Keratinocyte (primary cell): ENCODE data around the gene OCIAD1. TPM values are rescaled to one million over a fixed set of nuclear protein-coding genes. Genes with fewer than 3 reads are reported as not detected.

Experiments used
- DNase-seq: peaks from one replicate; pipeline ENCODE4 v3.0.0-alpha.2; 2011; ENCODE audit warnings: low read depth, missing footprints, low spot score
- FAIRE-seq: peaks from 2 replicates; lab custom pipeline; 2011; peaks lifted over from hg19 to GRCh38; lab: Jason Lieb, UNC
- H2AFZ ChIP-seq: 2 replicates; pipeline ENCODE4 v1.6.0; 2012; ENCODE audit warnings: low read length, control low read depth, inconsistent platforms; ENCODE audit not compliant: control insufficient read depth
- H3K27ac ChIP-seq: 2 replicates; pipeline ENCODE4 v1.5.1; 2011; ENCODE audit warnings: low read length; ENCODE audit not compliant: control insufficient read depth, insufficient read depth
- H3K27me3 ChIP-seq: 3 replicates; pipeline ENCODE4 v1.6.0; 2011; ENCODE audit warnings: low read length; ENCODE audit not compliant: control insufficient read depth, insufficient read depth; ENCODE audit errors: extremely low read depth
- H3K36me3 ChIP-seq, 2 experiments: 2 replicates in 1 of 2; 3 replicates in 1 of 2; pipeline ENCODE4 v1.5.1; 2011; ENCODE audit warnings: low read length in 2 of 2, mild to moderate bottlenecking in 1 of 2; ENCODE audit not compliant: control insufficient read depth in 2 of 2, insufficient read depth in 2 of 2; ENCODE audit errors: extremely low read depth in 1 of 2
- H3K4me1 ChIP-seq: 3 replicates; pipeline ENCODE4 v1.5.1; 2011; ENCODE audit warnings: low read length; ENCODE audit not compliant: control insufficient read depth, insufficient read depth; ENCODE audit errors: extremely low read depth
- H3K4me2 ChIP-seq: 3 replicates; pipeline ENCODE4 v1.6.0; 2011; ENCODE audit warnings: low read depth, low read length; ENCODE audit not compliant: control insufficient read depth, insufficient read depth; ENCODE audit errors: extremely low read depth
- H3K4me3 ChIP-seq, 3 experiments: fragments of 200-600 bp in 1 of 3; sonication (generic) in 1 of 3; 2 replicates in 2 of 3; 3 replicates in 1 of 3; pipeline ENCODE4 v1.5.1; 2011 to 2016; ENCODE audit warnings: low read length in 3 of 3, mild to moderate bottlenecking in 3 of 3, control low read depth in 2 of 3, inconsistent platforms in 1 of 3, low read depth in 1 of 3, mixed read lengths in 1 of 3, mixed run types in 1 of 3, moderate library complexity in 1 of 3; ENCODE audit not compliant: control insufficient read depth in 2 of 3, insufficient read depth in 2 of 3; ENCODE audit errors: extremely low read depth in 1 of 3
- H3K79me2 ChIP-seq: 2 replicates; pipeline ENCODE4 v1.6.0; 2012; ENCODE audit warnings: low read length; ENCODE audit not compliant: control insufficient read depth, insufficient read depth
- H3K9ac ChIP-seq: 3 replicates; pipeline ENCODE4 v1.6.0; 2011; ENCODE audit warnings: low read length; ENCODE audit not compliant: control insufficient read depth, insufficient read depth; ENCODE audit errors: extremely low read depth
- H3K9me1 ChIP-seq: 3 replicates; pipeline ENCODE4 v1.6.0; 2011; ENCODE audit warnings: low read length; ENCODE audit not compliant: control insufficient read depth, insufficient read depth; ENCODE audit errors: extremely low read depth
- H3K9me3 ChIP-seq: 2 replicates; pipeline ENCODE4 v1.5.1; 2012; ENCODE audit warnings: low read depth, low read length; ENCODE audit not compliant: control insufficient read depth
- H4K20me1 ChIP-seq: 3 replicates; pipeline ENCODE4 v1.6.0; 2011; ENCODE audit warnings: low read length; ENCODE audit not compliant: control insufficient read depth, insufficient read depth; ENCODE audit errors: extremely low read depth
- EZH2 ChIP-seq: IDR thresholded peaks from one replicate; pipeline ENCODE4 v1.6.1; 2012; ENCODE audit warnings: inconsistent platforms, mild to moderate bottlenecking, low read length, moderate library complexity
- dilution Hi-C: fragments of 300-500 bp; cut with MboI; formaldehyde crosslinking; loops from one replicate; pipeline ENCODE4 v1.7.0; 2020; ENCODE audit warnings: low sequenced_read_pairs; ENCODE audit not compliant: extremely low pct_ligation_motif_present
- polyA plus RNA-seq, 5 experiments: library from polyadenylated mRNA; depleted of rRNA in 3 of 5; stranded (reverse) in 3 of 5; stranded (forward) in 1 of 5; unstranded in 1 of 5; fragments of >200 nt; gene quantifications; 1 replicate in 1 of 5; 2 replicates in 3 of 5; 3 replicates in 1 of 5; pipeline versions ENCODE4 v1.2.1 to v1.2.3, GENCODE V29; 2011 to 2012; ENCODE audit warnings: missing spikeins in 2 of 5, low read depth in 1 of 5, low replicate concordance in 1 of 5
- TF ChIP-seq, protein P1 (sequence below), 3 experiments: IDR thresholded peaks in 1 of 3; conservative IDR thresholded peaks in 1 of 3; optimal IDR thresholded peaks in 1 of 3; 2 replicates in 2 of 3; 3 replicates in 1 of 3; pipeline versions ENCODE3 to v1.5.1; 2011; ENCODE audit warnings: low read length in 3 of 3, mild to moderate bottlenecking in 3 of 3, moderate library complexity in 2 of 3, control low read depth in 1 of 3, inconsistent platforms in 1 of 3; ENCODE audit not compliant: insufficient read depth in 2 of 3; ENCODE audit errors: extremely low read depth in 1 of 3

Gene OCIAD1
- polyA plus RNA-seq, 1 donor (not counting 4 experiments of a cell fraction or from before 2014, with no cell fraction given) = 199 TPM

- no peak for TF ChIP-seq EZH2
- TF ChIP-seq, protein P1, sequence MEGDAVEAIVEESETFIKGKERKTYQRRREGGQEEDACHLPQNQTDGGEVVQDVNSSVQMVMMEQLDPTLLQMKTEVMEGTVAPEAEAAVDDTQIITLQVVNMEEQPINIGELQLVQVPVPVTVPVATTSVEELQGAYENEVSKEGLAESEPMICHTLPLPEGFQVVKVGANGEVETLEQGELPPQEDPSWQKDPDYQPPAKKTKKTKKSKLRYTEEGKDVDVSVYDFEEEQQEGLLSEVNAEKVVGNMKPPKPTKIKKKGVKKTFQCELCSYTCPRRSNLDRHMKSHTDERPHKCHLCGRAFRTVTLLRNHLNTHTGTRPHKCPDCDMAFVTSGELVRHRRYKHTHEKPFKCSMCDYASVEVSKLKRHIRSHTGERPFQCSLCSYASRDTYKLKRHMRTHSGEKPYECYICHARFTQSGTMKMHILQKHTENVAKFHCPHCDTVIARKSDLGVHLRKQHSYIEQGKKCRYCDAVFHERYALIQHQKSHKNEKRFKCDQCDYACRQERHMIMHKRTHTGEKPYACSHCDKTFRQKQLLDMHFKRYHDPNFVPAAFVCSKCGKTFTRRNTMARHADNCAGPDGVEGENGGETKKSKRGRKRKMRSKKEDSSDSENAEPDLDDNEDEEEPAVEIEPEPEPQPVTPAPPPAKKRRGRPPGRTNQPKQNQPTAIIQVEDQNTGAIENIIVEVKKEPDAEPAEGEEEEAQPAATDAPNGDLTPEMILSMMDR (optimal IDR thresholded peaks at IDR 0.05 in 1 of 3, IDR thresholded peaks at IDR 0.05 in 1 of 3, conservative IDR thresholded peaks at IDR 0.05 in 1 of 3; ENCODE audit: extremely low read depth in 1 of 3, insufficient read depth in 2 of 3, low read length in 3 of 3) = no peak
- no peaks in the 10 kb centered on the region for H3K79me2 ChIP-seq
- dilution Hi-C loops = no loop called here
These were observed 60.2 kb downstream of the OCIAD1 start for GRCh38 chr4:48891028-48891619.

DNA sequence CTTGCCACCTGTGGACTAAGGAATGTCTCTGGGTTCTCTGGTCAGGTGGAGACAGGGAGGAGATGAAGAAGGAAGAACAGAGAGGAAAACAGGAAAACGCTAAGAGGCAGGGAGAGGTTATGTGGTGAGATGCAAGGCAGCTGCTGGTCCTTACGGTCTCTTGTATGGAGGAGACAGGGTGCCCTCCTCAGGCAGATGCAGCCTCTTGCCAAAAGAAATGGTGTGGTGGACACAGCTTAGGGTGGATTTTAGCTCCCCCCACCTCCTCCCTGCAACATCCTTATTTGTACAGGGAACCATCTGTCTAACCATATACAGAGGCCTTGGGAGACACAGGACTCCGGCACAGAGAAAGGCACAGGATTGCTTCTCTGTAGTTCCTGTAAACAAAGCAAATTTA lies 66.0 kb downstream of the OCIAD1 start:
- H2AFZ ChIP-seq = no peak overlapping the region
- no peak overlapping the region for H3K9ac ChIP-seq
- DNase-seq (no peak), FAIRE-seq (no peak)
- H3K27ac ChIP-seq = no peak overlapping the region
- no peaks in the 10 kb centered on the region for H3K27me3 ChIP-seq
- H3K4me1 ChIP-seq = peaks cover 13% of the 10 kb centered on the region
- no peaks in the 10 kb centered on the region for H3K9me3 ChIP-seq
- peaks cover 28 to 36% of the 10 kb centered on the region in 2 experiments for H3K36me3 ChIP-seq
- H3K79me2 ChIP-seq = peaks cover 27% of the 10 kb centered on the region
- no peak overlapping the region for H3K4me3 ChIP-seq
- H4K20me1 ChIP-seq = no peaks in the 10 kb centered on the region
- no peak overlapping the region for H3K4me2 ChIP-seq
- TF ChIP-seq, protein P1 (optimal IDR thresholded peaks at IDR 0.05 in 1 of 3, IDR thresholded peaks at IDR 0.05 in 1 of 3, conservative IDR thresholded peaks at IDR 0.05 in 1 of 3; ENCODE audit: extremely low read depth in 1 of 3, insufficient read depth in 2 of 3, low read length in 3 of 3) = no peak
- TF ChIP-seq EZH2 = no peak
- no peaks in the 10 kb centered on the region for H3K9me1 ChIP-seq
- dilution Hi-C loops = no loop called here

More at GRCh38 chr4:48891028-48891619, 60.2 kb downstream of the OCIAD1 start:
- Histone ChIP-seq H3K36me3 (peaks cover 16 to 24% of the 10 kb centered on the region in 2 experiments), H3K9me3 (no peaks in the 10 kb centered on the region), H3K4me1 (no peaks in the 10 kb centered on the region), H4K20me1 (no peaks in the 10 kb centered on the region), H3K9ac (no peak overlapping the region), H3K9me1 (no peaks in the 10 kb centered on the region), H3K4me3 (no peak overlapping the region), H2AFZ (no peak overlapping the region), H3K27ac (no peak overlapping the region), H3K27me3 (no peaks in the 10 kb centered on the region), H3K4me2 (no peak overlapping the region)
- DNase-seq (no peak), FAIRE-seq (no peak)
